OCI-LY7 (cell line): ENCODE measurements around the gene AARS2. TPM values are rescaled to one million over a fixed set of nuclear protein-coding genes. Genes with fewer than 3 reads are reported as not detected.
A peak's percentile ranks its signal among the peaks of the same experiment; 100 is the strongest.

Experiments
- BruUV-seq: library from RNA; stranded (reverse); fragments of 400-500 nt; replicated peaks from 2 replicates; lab custom pipeline; 2021; lab: Mats Ljungman, UMichigan
- CTCF ChIA-PET: fragments of 300-600 bp; sonication (Branson Sonifier 250); formaldehyde crosslinking; loops from one replicate; lab custom pipeline; 2022; ENCODE audit warnings: antibody characterized with exemption; ENCODE audit not compliant: unreplicated experiment; lab: Charles Lee
- POLR2A ChIA-PET: fragments of 300-600 bp; sonication (Branson Sonifier 250); formaldehyde crosslinking; loops from one replicate; lab custom pipeline; 2022; ENCODE audit warnings: antibody characterized with exemption; lab: Charles Lee
- DNase-seq: peaks from one replicate; pipeline ENCODE4 v3.0.0-alpha.2; 2015; ENCODE audit warnings: low spot score
- H2AFZ ChIP-seq: fragments of 200-600 bp; sonication (generic), shearing (Covaris generic); 2 replicates; pipeline ENCODE4 v1.6.1; 2014; ENCODE audit warnings: mild to moderate bottlenecking, antibody characterized with exemption, low read length, moderate library complexity
- H3K27ac ChIP-seq: fragments of 200-600 bp; sonication (generic); 2 replicates; pipeline ENCODE4 v1.5.1; 2014; ENCODE audit warnings: mixed run types, low read depth, mild to moderate bottlenecking, moderate library complexity, low read length, inconsistent platforms; ENCODE audit not compliant: poor library complexity, severe bottlenecking
- H3K36me3 ChIP-seq: fragments of 200-600 bp; sonication (generic); 2 replicates; pipeline ENCODE4 v1.6.1; 2014; ENCODE audit warnings: mild to moderate bottlenecking, antibody characterized with exemption, low read length, moderate library complexity, mixed read lengths; ENCODE audit not compliant: insufficient read depth
- H3K4me1 ChIP-seq: fragments of 200-600 bp; sonication (generic); 2 replicates; pipeline ENCODE4 v1.5.1; 2014; ENCODE audit warnings: mild to moderate bottlenecking, low read length; ENCODE audit not compliant: insufficient read depth, poor library complexity, severe bottlenecking
- H3K4me2 ChIP-seq: fragments of 200-600 bp; sonication (generic); 2 replicates; pipeline ENCODE4 v1.6.1; 2014; ENCODE audit warnings: mild to moderate bottlenecking, low read length
- H3K4me3 ChIP-seq: fragments of 200-600 bp; sonication (generic); 2 replicates; pipeline ENCODE4 v1.5.1; 2014; ENCODE audit warnings: mild to moderate bottlenecking, low read depth, low read length; ENCODE audit not compliant: poor library complexity, severe bottlenecking
- H3K79me2 ChIP-seq: fragments of 200-600 bp; sonication (generic); 2 replicates; pipeline ENCODE4 v1.6.1; 2016; ENCODE audit warnings: low read depth, mild to moderate bottlenecking, low read length, moderate library complexity, mixed read lengths; ENCODE audit not compliant: insufficient read depth
- H3K9me2 ChIP-seq: fragments of 200-600 bp; sonication (generic); 2 replicates; pipeline ENCODE4 v1.6.1; 2016; ENCODE audit warnings: mild to moderate bottlenecking, low read length, mixed read lengths; ENCODE audit not compliant: insufficient read depth
- H3K9me3 ChIP-seq: fragments of 200-600 bp; sonication (generic); 2 replicates; pipeline ENCODE4 v1.6.1; 2014; ENCODE audit warnings: mild to moderate bottlenecking, mixed run types, low read length, mixed read lengths
- H4K20me1 ChIP-seq: fragments of 200-600 bp; sonication (generic); 2 replicates; pipeline ENCODE4 v1.6.1; 2014; ENCODE audit warnings: mild to moderate bottlenecking, antibody characterized with exemption, low read length, moderate library complexity, mixed read lengths; ENCODE audit not compliant: insufficient read depth
- CTCF ChIP-seq: fragments of 200-600 bp; sonication (generic); conservative IDR thresholded peaks from 2 replicates; pipeline ENCODE4 v1.5.1; 2014; ENCODE audit warnings: mild to moderate bottlenecking, antibody characterized with exemption, low read length, moderate library complexity, mixed read lengths
- EZH2phosphoT487 ChIP-seq: fragments of 200-600 bp; sonication (generic); IDR thresholded peaks from 2 replicates; pipeline ENCODE4 v1.6.1; 2018; ENCODE audit warnings: low read depth, borderline replicate concordance, mild to moderate bottlenecking, mixed run types, antibody characterized with exemption, low read length, moderate library complexity, mixed read lengths
- intact Hi-C: fragments of 100-400 bp; cut with micrococcal nuclease; formaldehyde crosslinking; loops from one replicate; pipeline ENCODE4 v1.10.0; 2022; ENCODE audit not compliant: unreplicated experiment
- total RNA-seq, 2 experiments: library from RNA; depleted of rRNA in 1 of 2; stranded (reverse); fragments of >200 nt in 1 of 2; shearing (Covaris generic) in 1 of 2; gene quantifications; 2 replicates each; pipeline ENCODE4 v1.2.3, GENCODE V29; 2014 to 2022

The AARS2 gene
- total RNA-seq, 2 experiments from 2014 or later = 20.7 to 22.0 TPM

- Histone ChIP-seq H3K4me1 (peaks cover 68% of the 10 kb centered on the region), H4K20me1 (no peaks in the 10 kb centered on the region), H3K4me3 (peak within 1 kb of the TSS; percentile 86), H3K4me2 (peak within 1 kb of the TSS; percentile 96), H3K9me2 (no peaks in the 10 kb centered on the region), H2AFZ (peak within 1 kb of the TSS; percentile 56), H3K36me3 (peaks cover 30% of the 10 kb centered on the region), H3K9me3 (no peaks in the 10 kb centered on the region), H3K79me2 (peaks cover 41% of the 10 kb centered on the region), H3K27ac (peak within 1 kb of the TSS; percentile 85)
- no peak for TF ChIP-seq EZH2phosphoT487
- TF ChIP-seq CTCF = peak; percentile 79
- intact Hi-C loops = loop anchor here (2.0 to 5.0 kb wide), 2 partner anchors 40 to 122 kb away; partner anchors contain the start of gene CDC5L
- CTCF ChIA-PET = no interaction called here
- TSS peak; percentile 84 for BruUV-seq
- DNase-seq = peak; percentile 88
- POLR2A ChIA-PET = interaction anchor here (4.3 kb wide), 1 partner anchor 17 kb away, joined by 22 read pairs; the partner anchor contains the start of gene HSP90AB1
These were observed 48.0 kb downstream of the AARS2 start, which contains the start of gene NFKBIE for GRCh38 chr6:44265007-44265721. Gene NFKBIE, minus strand, starts transcription at chr6:44265551. Its CDS starts 205 bp downstream, at chr6:44265346.

GRCh38 chr6:44264154-44265006, 48.8 kb downstream of the AARS2 start:
- Histone ChIP-seq H3K4me1 (peaks cover 61% of the 10 kb centered on the region), H3K79me2 (peaks cover 41% of the 10 kb centered on the region), H3K9me2 (no peaks in the 10 kb centered on the region), H3K27ac (peak overlapping the region; percentile 85), H3K4me3 (peak overlapping the region; percentile 86), H3K4me2 (peak overlapping the region; percentile 96), H2AFZ (peak overlapping the region; percentile 56; the same call in 1 of the 2 replicates), H3K36me3 (peaks cover 38% of the 10 kb centered on the region), H3K9me3 (no peaks in the 10 kb centered on the region), H4K20me1 (no peaks in the 10 kb centered on the region)
- peak; percentile 90 for DNase-seq
- no peak for TF ChIP-seq EZH2phosphoT487
- TF ChIP-seq CTCF = no peak
- no TSS peak for BruUV-seq
- POLR2A ChIA-PET = interaction anchor here (1.0 to 4.3 kb wide), 2 partner anchors 17 to 19 kb away, joined by 3 to 22 read pairs; partner anchors contain the start of gene HSP90AB1
- CTCF ChIA-PET = no interaction called here
- intact Hi-C loops = loop anchor here (1.0 to 5.0 kb wide), 3 partner anchors 18 to 123 kb away; partner anchors contain the start of gene CDC5L
